Fibroblast of the aortic adventitia (primary cell): ENCODE measurements around the gene PRKCSH. TPM values are rescaled to one million over a fixed set of nuclear protein-coding genes. Genes with fewer than 3 reads are reported as not detected.

Experiments used
- DNase-seq: peaks from one replicate; pipeline ENCODE4 v3.0.0-alpha.2; 2010; ENCODE audit warnings: low read depth
- H3K4me3 ChIP-seq: 2 replicates; pipeline ENCODE4 v1.5.1; 2011; ENCODE audit warnings: low read depth, mild to moderate bottlenecking, control low read depth, low read length, moderate library complexity
- small RNA-seq: library from RNA; depleted of rRNA; stranded (forward); fragments of <200 nt; gene quantifications from one replicate; pipeline ENCODE3, GENCODE V24; 2012
- total RNA-seq: library from RNA; depleted of rRNA; stranded (reverse); fragments of >200 nt; gene quantifications from 2 replicates; pipeline ENCODE4 v1.2.3, GENCODE V29; 2012; ENCODE audit warnings: low replicate concordance
- TF ChIP-seq, protein P1 (sequence below): IDR thresholded peaks from 2 replicates; pipeline ENCODE4 v1.5.1; 2011; ENCODE audit warnings: mild to moderate bottlenecking, low read length, control low read depth, inconsistent platforms; ENCODE audit not compliant: insufficient read depth

PRKCSH gene
- total RNA-seq, 1 donor: 115 TPM

DNA sequence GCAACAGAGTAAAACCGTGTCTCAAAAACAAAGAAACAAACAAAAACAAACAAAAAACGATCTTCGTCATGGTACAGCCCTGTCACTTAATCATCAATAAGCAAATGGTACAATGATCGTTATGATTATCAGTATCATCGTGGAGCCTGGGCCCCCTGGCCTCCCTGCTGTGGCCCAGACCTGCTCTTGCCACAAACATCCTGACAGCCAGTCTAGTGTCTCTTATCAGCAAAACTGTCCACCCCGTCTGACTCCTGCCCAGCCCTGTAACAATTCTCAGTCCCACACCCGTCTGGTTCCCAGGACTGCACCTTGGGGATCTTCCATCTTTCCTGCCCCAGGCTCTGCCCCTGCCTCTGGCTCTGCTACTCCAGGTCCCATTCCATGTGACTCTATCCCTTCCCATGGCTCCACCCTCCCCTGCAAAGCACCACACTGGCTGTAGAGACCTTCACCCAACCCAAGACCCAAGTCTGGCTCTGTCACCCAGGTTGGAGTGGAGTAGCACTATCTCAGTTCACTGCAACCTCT is 64.5 kb downstream of the PRKCSH start:
- TF ChIP-seq, protein P1, sequence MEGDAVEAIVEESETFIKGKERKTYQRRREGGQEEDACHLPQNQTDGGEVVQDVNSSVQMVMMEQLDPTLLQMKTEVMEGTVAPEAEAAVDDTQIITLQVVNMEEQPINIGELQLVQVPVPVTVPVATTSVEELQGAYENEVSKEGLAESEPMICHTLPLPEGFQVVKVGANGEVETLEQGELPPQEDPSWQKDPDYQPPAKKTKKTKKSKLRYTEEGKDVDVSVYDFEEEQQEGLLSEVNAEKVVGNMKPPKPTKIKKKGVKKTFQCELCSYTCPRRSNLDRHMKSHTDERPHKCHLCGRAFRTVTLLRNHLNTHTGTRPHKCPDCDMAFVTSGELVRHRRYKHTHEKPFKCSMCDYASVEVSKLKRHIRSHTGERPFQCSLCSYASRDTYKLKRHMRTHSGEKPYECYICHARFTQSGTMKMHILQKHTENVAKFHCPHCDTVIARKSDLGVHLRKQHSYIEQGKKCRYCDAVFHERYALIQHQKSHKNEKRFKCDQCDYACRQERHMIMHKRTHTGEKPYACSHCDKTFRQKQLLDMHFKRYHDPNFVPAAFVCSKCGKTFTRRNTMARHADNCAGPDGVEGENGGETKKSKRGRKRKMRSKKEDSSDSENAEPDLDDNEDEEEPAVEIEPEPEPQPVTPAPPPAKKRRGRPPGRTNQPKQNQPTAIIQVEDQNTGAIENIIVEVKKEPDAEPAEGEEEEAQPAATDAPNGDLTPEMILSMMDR: no peak
- no peak for DNase-seq
- no peak overlapping the region for H3K4me3 ChIP-seq

Small RNAs within 50 kb of the gene (small RNA-seq; reads per million reads assigned to genes)
- gene MIR7974 (0.19 reads per million), gene RF00019 (not detected)

Other genes with a start within 250 kb of the PRKCSH start
- gene KANK2, start 238.1 kb upstream of the PRKCSH start, total RNA-seq: 398 and 590 TPM in 2 replicates
- not detected in 2 replicates for gene ANGPTL8, start 196.0 kb upstream of the PRKCSH start, total RNA-seq
- 13.6 and 19.7 TPM in 2 replicates for gene DOCK6, start 173.1 kb upstream of the PRKCSH start, total RNA-seq
- not detected in 2 replicates for gene TSPAN16, start 139.5 kb upstream of the PRKCSH start, total RNA-seq
- gene RAB3D, start 96.0 kb upstream of the PRKCSH start, total RNA-seq: 9.4 and 16.3 TPM in 2 replicates
- gene TMEM205, start 89.4 kb upstream of the PRKCSH start, total RNA-seq: 56.8 and 79.6 TPM in 2 replicates
- 12.2 and 13.2 TPM in 2 replicates for gene CCDC159, start 89.1 kb upstream of the PRKCSH start, total RNA-seq
- gene PLPPR2, start 80.2 kb upstream of the PRKCSH start, total RNA-seq: 9.4 and 14.3 TPM in 2 replicates
- gene SWSAP1, start 61.0 kb upstream of the PRKCSH start, total RNA-seq: 0.41 and 0.45 TPM in 2 replicates
- gene EPOR, start 51.3 kb upstream of the PRKCSH start, total RNA-seq: 8.3 and 11.4 TPM in 2 replicates
- gene RGL3, start 16.3 kb upstream of the PRKCSH start, total RNA-seq: 0.41 and 2.3 TPM in 2 replicates
- 0.08 and 0.45 TPM in 2 replicates for gene ODAD3, start 514 bp upstream of the PRKCSH start, total RNA-seq
- 0.45 TPM in 1 of 2 replicates, not detected in the other for gene ELAVL3, start 45.4 kb downstream of the PRKCSH start, total RNA-seq
- gene ZNF653, start 70.2 kb downstream of the PRKCSH start, total RNA-seq: 3.2 and 5.9 TPM in 2 replicates
- gene ECSIT, start 93.5 kb downstream of the PRKCSH start, total RNA-seq: 26.3 and 35.5 TPM in 2 replicates
- 2.2 and 4.2 TPM in 2 replicates for gene CNN1, start 103.2 kb downstream of the PRKCSH start, total RNA-seq
- gene ELOF1, start 123.6 kb downstream of the PRKCSH start, total RNA-seq: 17.9 and 33.5 TPM in 2 replicates
- 0.09 and 1.4 TPM in 2 replicates for gene ACP5, start 142.0 kb downstream of the PRKCSH start, total RNA-seq
- 11.7 and 17.3 TPM in 2 replicates for gene ZNF627, start 161.8 kb downstream of the PRKCSH start, total RNA-seq